ENCODE data around the gene SIX1. TPM values are rescaled to one million over a fixed set of nuclear protein-coding genes. Genes with fewer than 3 reads are reported as not detected.

SIX1 gene
- total RNA-seq, 1 donor from 2014 or later: 339 TPM

GRCh38 chr14:60684203-60684602, 34.9 kb upstream of the SIX1 start:
- no peak for TF ChIP-seq CTCF (IDR thresholded peaks at IDR 0.05)
- DNase-seq (ENCODE audit: extremely low spot score, unreplicated experiment): no peak
- peaks cover 2% of the 10 kb centered on the region for H3K4me1 Mint-ChIP-seq (ENCODE audit: unreplicated experiment)
- peaks cover 2% of the 10 kb centered on the region for H3K36me3 Mint-ChIP-seq (ENCODE audit: unreplicated experiment)
- no peaks in the 10 kb centered on the region for H3K27me3 Mint-ChIP-seq (ENCODE audit: unreplicated experiment)
- peaks cover 9% of the 10 kb centered on the region for H3K9me3 Mint-ChIP-seq (ENCODE audit: unreplicated experiment)
- no peak overlapping the region for H3K4me3 Mint-ChIP-seq (ENCODE audit: unreplicated experiment)
- no peak overlapping the region for H3K27ac Mint-ChIP-seq (ENCODE audit: unreplicated experiment)

GRCh38 chr14:60681271-60681670, 32.0 kb upstream of the SIX1 start:
- H3K9me3 Mint-ChIP-seq (ENCODE audit: unreplicated experiment): peaks cover 9% of the 10 kb centered on the region
- H3K27ac Mint-ChIP-seq (ENCODE audit: unreplicated experiment): no peak overlapping the region
- DNase-seq (ENCODE audit: extremely low spot score, unreplicated experiment): no peak
- H3K4me3 Mint-ChIP-seq (ENCODE audit: unreplicated experiment): no peak overlapping the region
- no peak for TF ChIP-seq CTCF (IDR thresholded peaks at IDR 0.05)
- peaks cover 2% of the 10 kb centered on the region for H3K36me3 Mint-ChIP-seq (ENCODE audit: unreplicated experiment)
- H3K27me3 Mint-ChIP-seq (ENCODE audit: unreplicated experiment): no peaks in the 10 kb centered on the region
- H3K4me1 Mint-ChIP-seq (ENCODE audit: unreplicated experiment): no peaks in the 10 kb centered on the region

- Mint-ChIP-seq H3K9me3 (ENCODE audit: unreplicated experiment) (peaks cover 9% of the 10 kb centered on the region), H3K27me3 (ENCODE audit: unreplicated experiment) (no peaks in the 10 kb centered on the region), H3K4me3 (ENCODE audit: unreplicated experiment) (no peak overlapping the region), H3K36me3 (ENCODE audit: unreplicated experiment) (peaks cover 2% of the 10 kb centered on the region), H3K27ac (ENCODE audit: unreplicated experiment) (no peak overlapping the region), H3K4me1 (ENCODE audit: unreplicated experiment) (no peaks in the 10 kb centered on the region)
- TF ChIP-seq CTCF (IDR thresholded peaks at IDR 0.05): no peak
- DNase-seq (ENCODE audit: extremely low spot score, unreplicated experiment): no peak
These were observed 31.2 kb upstream of the SIX1 start for GRCh38 chr14:60680511-60680910.

- H3K4me3 Mint-ChIP-seq (ENCODE audit: unreplicated experiment): no peak overlapping the region
- no peaks in the 10 kb centered on the region for H3K27me3 Mint-ChIP-seq (ENCODE audit: unreplicated experiment)
- no peaks in the 10 kb centered on the region for H3K4me1 Mint-ChIP-seq (ENCODE audit: unreplicated experiment)
- peaks cover 2% of the 10 kb centered on the region for H3K36me3 Mint-ChIP-seq (ENCODE audit: unreplicated experiment)
- DNase-seq (ENCODE audit: extremely low spot score, unreplicated experiment): no peak
- peaks cover 9% of the 10 kb centered on the region for H3K9me3 Mint-ChIP-seq (ENCODE audit: unreplicated experiment)
- TF ChIP-seq CTCF (IDR thresholded peaks at IDR 0.05): no peak
- H3K27ac Mint-ChIP-seq (ENCODE audit: unreplicated experiment): no peak overlapping the region
These were observed 30.4 kb upstream of the SIX1 start for GRCh38 chr14:60679566-60680258.

- H3K9me3 Mint-ChIP-seq (ENCODE audit: unreplicated experiment): peaks cover 5% of the 10 kb centered on the region
These were observed 28.4 kb upstream of the SIX1 start for GRCh38 chr14:60677701-60678100.

More at GRCh38 chr14:60677701-60678100, 28.4 kb upstream of the SIX1 start:
- TF ChIP-seq CTCF (IDR thresholded peaks at IDR 0.05): no peak
- no peak overlapping the region for H3K27ac Mint-ChIP-seq (ENCODE audit: unreplicated experiment)
- H3K36me3 Mint-ChIP-seq (ENCODE audit: unreplicated experiment): no peaks in the 10 kb centered on the region
- no peaks in the 10 kb centered on the region for H3K4me1 Mint-ChIP-seq (ENCODE audit: unreplicated experiment)
- no peaks in the 10 kb centered on the region for H3K27me3 Mint-ChIP-seq (ENCODE audit: unreplicated experiment)
- DNase-seq (ENCODE audit: extremely low spot score, unreplicated experiment): no peak
- no peak overlapping the region for H3K4me3 Mint-ChIP-seq (ENCODE audit: unreplicated experiment)
